Adrenal gland (tissue), 12 donors: Measurements from ENCODE around the gene OLFM2. TPM values are rescaled to one million over a fixed set of nuclear protein-coding genes. Genes with fewer than 3 reads are reported as not detected.

Experiments used
- DNase-seq, 7 donors: peaks; one replicate each; pipeline ENCODE4 v3.0.0-alpha.2; 2019 to 2020
- H3K27ac ChIP-seq, 5 donors: fragments of 200-600 bp; sonication (generic) in 4 of 5; 1 replicate in 3 of 5; 2 replicates in 2 of 5; pipeline versions ENCODE4 v1.5.1 to v1.8.0; 2016 to 2020; ENCODE audit warnings: mild to moderate bottlenecking in 1 of 5
- H3K27me3 ChIP-seq: fragments of 200-600 bp; 2 replicates; pipeline ENCODE4 v1.8.0; 2021
- H3K36me3 ChIP-seq, 2 donors: fragments of 200-600 bp; replicated peaks in 1 of 2; 1 replicate in 1 of 2; 2 replicates in 1 of 2; pipeline versions ENCODE4 v1.5.1 to v1.8.0; 2018 to 2022
- H3K4me1 ChIP-seq, 2 donors: fragments of 200-600 bp; replicated peaks in 1 of 2; 1 replicate in 1 of 2; 2 replicates in 1 of 2; pipeline versions ENCODE4 v1.5.1 to v1.8.0; 2018 to 2021
- H3K4me3 ChIP-seq, 4 donors: fragments of 200-600 bp; sonication (generic) in 3 of 4; one replicate each; pipeline ENCODE4 v1.5.1; 2016 to 2018
- H3K9me3 ChIP-seq, 3 donors: fragments of 200-600 bp; sonication (generic) in 1 of 3; replicated peaks in 1 of 3; 1 replicate in 2 of 3; 2 replicates in 1 of 3; pipeline versions ENCODE4 v1.5.1 to v1.8.0; 2016 to 2021
- CTCF ChIP-seq, 6 experiments: fragments of 450-650 bp in 4 of 6; fragments of 200-600 bp in 2 of 6; sonication (generic) in 1 of 6; IDR thresholded peaks; 1 replicate in 5 of 6; 2 replicates in 1 of 6; pipeline versions ENCODE4 v1.5.1 to v1.8.0; 2016 to 2021; ENCODE audit warnings: antibody characterized with exemption in 6 of 6, mild to moderate bottlenecking in 2 of 6, moderate library complexity in 1 of 6
- POLR2A ChIP-seq, 2 donors: fragments of 450-650 bp; IDR thresholded peaks; one replicate each; pipeline ENCODE4 v1.6.1; 2017; ENCODE audit warnings: antibody characterized with exemption in 2 of 2, mild to moderate bottlenecking in 2 of 2, moderate library complexity in 1 of 2
- WGBS, 4 donors: extraction: QIAGEN DNeasy Blood & Tissue Kit in 2 of 4; methylation state at CpG; one replicate each; pipeline versions ENCODE4 v1.1.5 to v1.1.7; 2013 to 2017; 5-methylcytosine and 5-hydroxymethylcytosine counted together
- intact Hi-C, 2 donors: fragments of 100-400 bp; cut with DNase I; formaldehyde crosslinking; loops; one replicate each; pipeline versions ENCODE4 v1.14.1 to v1.15.0; 2022 to 2023
- polyA plus RNA-seq, 3 donors: library from polyadenylated mRNA; stranded (reverse); fragments of 200-250 nt in 2 of 3; fragments of 350-450 nt in 1 of 3; fragmentation: Illumina TruSeq in 1 of 3; extraction: RNeasy Lipid Tissue Mini Kit (QIAGEN cat#74804) in 1 of 3; gene quantifications; one replicate each; pipeline ENCODE4 v1.2.3, GENCODE V29; 2013 to 2014
- total RNA-seq, 9 donors: library from RNA; depleted of rRNA in 4 of 9; stranded (reverse); fragments of >200 nt in 4 of 9; fragments of 120-200 nt in 1 of 9; fragmentation: NEBNext Ultra II Directional in 1 of 9; extraction: Animal tissue kit (Norgen Biotek cat#: 25700) in 1 of 9; gene quantifications; one replicate each; pipeline versions ENCODE4 v1.1.0 to v1.2.4, GENCODE V29; 2013 to 2023
- donor health status: healthy with polysubstance abuse.
- donor health status: Bipolar disorder and iron deficiency.
- donor health status: DM: yes; HTN: yes; CAD: no.
- donor health status: DM: no; HTN: no; CAD: no.
- donor health status: DM: no; HTN: no; CAD: no.
- donor health status: DM: yes; HTN: yes; CAD: no.

The OLFM2 gene
- total and polyA plus RNA-seq, 12 donors, result 2.2 to 76.2 (median 51.5) TPM

GRCh38 chr19:9901642-9902041 lies 34.7 kb downstream of the OLFM2 start:
- H3K4me1 ChIP-seq, result no peaks in the 10 kb centered on the region
- intact Hi-C loops, result no loop called here
- H3K9me3 ChIP-seq, result no peaks in the 10 kb centered on the region
- H3K4me3 ChIP-seq, result no peak overlapping the region
- H3K36me3 ChIP-seq, result no peaks in the 10 kb centered on the region
- no peak for DNase-seq
- WGBS, 4 donors, result 78 to 85% (median 83%) methylated on average over 5 of the region's 5 CpGs
- no peak overlapping the region for H3K27ac ChIP-seq
- H3K27me3 ChIP-seq, result no peaks in the 10 kb centered on the region
- TF ChIP-seq CTCF (IDR thresholded peaks at IDR 0.05) (no peak), POLR2A (IDR thresholded peaks at IDR 0.05) (no peak)

- Histone ChIP-seq H3K9me3 (no peaks in the 10 kb centered on the region), H3K27ac (no peak overlapping the region), H3K4me1 (no peaks in the 10 kb centered on the region), H3K4me3 (no peak overlapping the region), H3K27me3 (no peaks in the 10 kb centered on the region), H3K36me3 (no peaks in the 10 kb centered on the region)
- intact Hi-C loops, result no loop called here
- no peak for DNase-seq
- WGBS, 4 donors, result 78 to 87% (median 83%) methylated on average over 5 of the region's 5 CpGs
- TF ChIP-seq POLR2A (IDR thresholded peaks at IDR 0.05) (no peak), CTCF (IDR thresholded peaks at IDR 0.05) (no peak)
Measured at GRCh38 chr19:9901020-9901419, 35.3 kb downstream of the OLFM2 start.

- TF ChIP-seq CTCF (IDR thresholded peaks at IDR 0.05) (no peak), POLR2A (IDR thresholded peaks at IDR 0.05) (no peak)
- Histone ChIP-seq H3K4me3 (no peak overlapping the region), H3K36me3 (no peaks in the 10 kb centered on the region), H3K4me1 (no peaks in the 10 kb centered on the region), H3K27me3 (no peaks in the 10 kb centered on the region), H3K9me3 (no peaks in the 10 kb centered on the region), H3K27ac (no peak overlapping the region)
- DNase-seq, result no peak
- intact Hi-C loops, result no loop called here
- 60 to 63% (median 61%) methylated on average over 6 of the region's 6 CpGs for WGBS, 4 donors
Measured at GRCh38 chr19:9891609-9892373, 44.5 kb downstream of the OLFM2 start.

GRCh38 chr19:9885077-9885552 lies 51.2 kb downstream of the OLFM2 start:
- TF ChIP-seq CTCF (IDR thresholded peaks at IDR 0.05) (peak in 4 of 6 experiments; percentile 11 to 32 (median 25)), POLR2A (IDR thresholded peaks at IDR 0.05) (no peak)
- Histone ChIP-seq H3K36me3 (no peaks in the 10 kb centered on the region), H3K9me3 (no peaks in the 10 kb centered on the region), H3K4me1 (no peaks in the 10 kb centered on the region), H3K4me3 (no peak overlapping the region), H3K27me3 (no peaks in the 10 kb centered on the region), H3K27ac (no peak overlapping the region)
- intact Hi-C loops, result no loop called here
- DNase-seq, result peak in 3 of 7 donors; percentile 6 to 51 (median 43)
- 45 to 66% (median 60%) methylated on average over 4 to 8 of the region's 8 CpGs for WGBS, 4 donors
